GM12892 (cell line): ENCODE results near the gene TTR.

ENCODE experiments used
- POLR2A ChIP-seq: IDR thresholded peaks from 2 replicates; pipeline ENCODE4 v1.6.1; 2011; ENCODE audit warnings: low read depth, low read length, control low read depth
- POLR2AphosphoS5 ChIP-seq: IDR thresholded peaks from 2 replicates; pipeline ENCODE4 v1.6.1; 2011; ENCODE audit warnings: low read depth, low read length, control low read depth
- TAF1 ChIP-seq: IDR thresholded peaks from 2 replicates; pipeline ENCODE4 v1.6.1; 2011; ENCODE audit warnings: low read depth, mild to moderate bottlenecking, control low read depth, low read length, borderline replicate concordance

DNA sequence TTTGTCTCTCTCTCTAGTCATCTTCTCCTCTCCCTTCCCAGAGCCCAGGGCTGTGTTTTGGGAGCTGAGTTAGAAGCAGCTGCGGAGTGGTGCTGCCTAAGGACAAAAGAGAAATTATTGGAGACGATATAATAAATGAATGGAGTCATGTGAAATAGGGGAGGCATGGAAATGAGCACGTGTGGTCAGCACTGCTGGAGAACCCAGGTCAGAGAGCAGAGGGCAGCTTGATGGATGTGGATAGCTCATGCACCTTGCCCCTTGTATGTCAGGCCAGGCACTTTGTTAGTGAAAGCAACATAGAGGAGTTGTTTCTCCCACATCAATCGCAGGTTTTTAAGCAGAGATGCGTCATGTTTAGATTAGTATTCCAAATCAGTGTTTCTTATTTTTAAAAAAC, 15.7 kb downstream of the TTR start:
- TF ChIP-seq POLR2AphosphoS5 (no peak), POLR2A (no peak), TAF1 (no peak)
